IMR-90 (cell line): Measurements from ENCODE around the gene THSD7B.

Source experiments
- FOS ChIP-seq: fragments of 150-350 bp; IDR thresholded peaks from 2 replicates; pipeline ENCODE4 v1.6.1; 2016; ENCODE audit warnings: low read depth, low read length
- MXI1 ChIP-seq: IDR thresholded peaks from 2 replicates; pipeline ENCODE4 v1.6.1; 2012; ENCODE audit warnings: low read depth, mild to moderate bottlenecking, low read length, moderate library complexity, borderline replicate concordance
- POLR2A ChIP-seq: IDR thresholded peaks from 2 replicates; pipeline ENCODE4 v1.6.1; 2012; ENCODE audit warnings: mild to moderate bottlenecking, low read depth, low read length
- RCOR1 ChIP-seq: IDR thresholded peaks from 2 replicates; pipeline ENCODE4 v1.6.1; 2012; ENCODE audit warnings: mild to moderate bottlenecking, low read length, improper control_type of control experiment; ENCODE audit not compliant: insufficient replicate concordance
- TF ChIP-seq, protein P1 (sequence below): conservative IDR thresholded peaks from 2 replicates; pipeline ENCODE4 v1.5.1; 2012; ENCODE audit warnings: mild to moderate bottlenecking, low read depth, low read length, improper control_type of control experiment

DNA sequence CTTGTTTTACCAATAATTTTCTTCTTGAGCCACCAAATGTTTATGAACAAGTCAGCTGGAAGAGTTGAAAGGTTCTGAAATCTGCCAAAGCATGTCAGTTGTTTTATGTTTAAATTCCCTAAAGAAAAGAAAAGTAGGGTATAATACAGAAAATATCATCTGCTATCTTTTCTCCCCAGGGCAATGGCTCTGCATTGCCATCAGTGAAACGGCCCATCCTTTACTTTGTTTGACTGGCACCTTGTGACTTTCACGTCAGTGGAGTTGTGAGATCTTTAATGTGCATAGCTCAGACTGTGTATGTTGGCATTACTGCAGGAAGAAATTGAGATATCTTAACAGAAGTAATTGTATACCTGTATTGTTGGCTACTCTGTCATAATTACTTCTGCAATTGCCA lies 239.9 kb downstream of the THSD7B start:
- TF ChIP-seq POLR2A: no peak
- no peak for TF ChIP-seq FOS
- no peak for TF ChIP-seq RCOR1
- TF ChIP-seq, protein P1, sequence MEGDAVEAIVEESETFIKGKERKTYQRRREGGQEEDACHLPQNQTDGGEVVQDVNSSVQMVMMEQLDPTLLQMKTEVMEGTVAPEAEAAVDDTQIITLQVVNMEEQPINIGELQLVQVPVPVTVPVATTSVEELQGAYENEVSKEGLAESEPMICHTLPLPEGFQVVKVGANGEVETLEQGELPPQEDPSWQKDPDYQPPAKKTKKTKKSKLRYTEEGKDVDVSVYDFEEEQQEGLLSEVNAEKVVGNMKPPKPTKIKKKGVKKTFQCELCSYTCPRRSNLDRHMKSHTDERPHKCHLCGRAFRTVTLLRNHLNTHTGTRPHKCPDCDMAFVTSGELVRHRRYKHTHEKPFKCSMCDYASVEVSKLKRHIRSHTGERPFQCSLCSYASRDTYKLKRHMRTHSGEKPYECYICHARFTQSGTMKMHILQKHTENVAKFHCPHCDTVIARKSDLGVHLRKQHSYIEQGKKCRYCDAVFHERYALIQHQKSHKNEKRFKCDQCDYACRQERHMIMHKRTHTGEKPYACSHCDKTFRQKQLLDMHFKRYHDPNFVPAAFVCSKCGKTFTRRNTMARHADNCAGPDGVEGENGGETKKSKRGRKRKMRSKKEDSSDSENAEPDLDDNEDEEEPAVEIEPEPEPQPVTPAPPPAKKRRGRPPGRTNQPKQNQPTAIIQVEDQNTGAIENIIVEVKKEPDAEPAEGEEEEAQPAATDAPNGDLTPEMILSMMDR: no peak
- no peak for TF ChIP-seq MXI1
